ENCODE data around the gene BNIP3. TPM values are rescaled to one million over a fixed set of nuclear protein-coding genes. Genes with fewer than 3 reads are reported as not detected.

The BNIP3 gene
- total and polyA plus RNA-seq, 2 of the 8 experiments (the other 6 are each of a cell fraction or from before 2014, with no cell fraction given) = 25.8 to 58.9 TPM

GRCh38 chr10:131944412-131944811 lies 37.3 kb downstream of the BNIP3 start:
- no peak overlapping the region for H4K5ac ChIP-seq (ENCODE audit: insufficient read length, low read depth, low read length)
- DNase-seq (ENCODE audit: low read depth in 1 of 2, low spot score in 2 of 2) (no peak), FAIRE-seq (no peak)
- H3K4me2 ChIP-seq (ENCODE audit: insufficient read depth in 1 of 2, low read depth in 2 of 2, low read length in 2 of 2) = no peak overlapping the region
- no peaks in the 10 kb centered on the region for H3K27me3 ChIP-seq (replicated peaks in 1 of 4; ENCODE audit: control insufficient read depth in 3 of 4, extremely low read depth in 1 of 4, insufficient read depth in 3 of 4, low read length in 3 of 4)
- H3K4me3 ChIP-seq (ENCODE audit: extremely low read depth in 1 of 4, insufficient read depth in 2 of 4, low read depth in 3 of 4, low read length in 4 of 4) = no peak overlapping the region
- H3K27ac ChIP-seq (ENCODE audit: low read depth, low read length) = no peak overlapping the region
- H2AFZ ChIP-seq (ENCODE audit: low read length) = no peak overlapping the region
- H4K8ac ChIP-seq (ENCODE audit: extremely low read depth, insufficient read depth, low read length) = no peak overlapping the region
- H3K79me1 ChIP-seq (ENCODE audit: low read depth, low read length) = no peaks in the 10 kb centered on the region
- H2AK5ac ChIP-seq (ENCODE audit: low read depth, low read length) = no peak overlapping the region
- no peak overlapping the region for H3K14ac ChIP-seq (ENCODE audit: insufficient read length)
- WGBS, 2 experiments (ENCODE audit: extremely low coverage in 1 of 2, insufficient coverage in 1 of 2, insufficient read length in 1 of 2, insufficient replicate concordance in 2 of 2, low coverage in 1 of 2, low lambda C conversion rate in 2 of 2, missing lambda C conversion rate in 1 of 2) = 88% methylated on average over 4 of the region's 4 CpGs; no CpG with 5 or more reads in 1 of the 2 experiments
- H3K9ac ChIP-seq (replicated peaks in 1 of 4; ENCODE audit: extremely low read depth in 1 of 4, low read depth in 3 of 4, low read length in 3 of 4) = no peak overlapping the region
- no peak overlapping the region for H2BK5ac ChIP-seq (ENCODE audit: low read depth, low read length)
- H2BK120ac ChIP-seq (replicated peaks; ENCODE audit: low read depth, low read length) = no peak overlapping the region
- no peaks in the 10 kb centered on the region for H3K9me3 ChIP-seq (ENCODE audit: insufficient read depth in 2 of 2, low read depth in 1 of 2, low read length in 1 of 2)
- no peak overlapping the region for H3K56ac ChIP-seq (replicated peaks; ENCODE audit: insufficient read length, low read depth, low read length)
- H3K4ac ChIP-seq (replicated peaks; ENCODE audit: insufficient read length, low read depth, low read length) = no peak overlapping the region
- ChIA-PET CTCF (ENCODE audit: partially characterized antibody) (interaction anchor here (0.6 to 7.8 kb wide), 11 partner anchors 10 to 671 kb away, joined by 3 to 41 read pairs (median 12); no protein-coding TSS in a partner anchor), POLR2A (ENCODE audit: partially characterized antibody) (interaction anchor here (1.4 to 4.9 kb wide), 2 partner anchors 16 to 44 kb away, joined by 4 to 15 read pairs; no protein-coding TSS in a partner anchor)
- no peak overlapping the region for H4K91ac ChIP-seq (replicated peaks; ENCODE audit: insufficient read length, low read length)
- H3K36me3 ChIP-seq (ENCODE audit: control insufficient read depth in 2 of 4, insufficient read depth in 4 of 4, low read length in 3 of 4) = peaks cover 25 to 50% (median 46%) of the 10 kb centered on the region in 4 experiments
- H4K20me1 ChIP-seq (replicated peaks in 1 of 2; ENCODE audit: control insufficient read depth in 1 of 2, insufficient read depth in 2 of 2, low read length in 2 of 2) = peaks cover 7 to 12% of the 10 kb centered on the region in 2 experiments
- H3K79me2 ChIP-seq (ENCODE audit: control insufficient read depth in 1 of 2, insufficient read depth in 2 of 2, low read length in 2 of 2) = 0 out of 4 replicates have a peak, but pooled peaks cover 0 to 5% of the 10 kb centered on the region in 2 experiments
- no peaks in the 10 kb centered on the region; a peak in 2 of 7 replicates for H3K4me1 ChIP-seq (replicated peaks in 1 of 4; ENCODE audit: control insufficient read depth in 3 of 4, insufficient read depth in 4 of 4, low read length in 3 of 4)
- H2BK15ac ChIP-seq (ENCODE audit: low read length) = no peak overlapping the region
- H3K23ac ChIP-seq (ENCODE audit: insufficient read length) = no peak overlapping the region
- no peak overlapping the region for H3K18ac ChIP-seq (ENCODE audit: extremely low read depth, low read length)
- no peak overlapping the region for H2BK20ac ChIP-seq (ENCODE audit: low read length)
- no peak overlapping the region for H2BK12ac ChIP-seq (ENCODE audit: low read depth, low read length)
- no peaks in the 10 kb centered on the region for H3K23me2 ChIP-seq (ENCODE audit: low read depth, low read length)
- TF ChIP-seq SUZ12 (IDR thresholded peaks at IDR 0.05; ENCODE audit: low read length) = no peak
- TF ChIP-seq ATF3 (IDR thresholded peaks at IDR 0.05; ENCODE audit: insufficient read depth, low read depth, low read length) = no peak
- no peak for TF ChIP-seq HDAC6 (IDR thresholded peaks at IDR 0.05; ENCODE audit: low read depth, low read length)
- no peak for TF ChIP-seq BCL11A (IDR thresholded peaks at IDR 0.05; ENCODE audit: low read depth in 2 of 2, low read length in 2 of 2)
- TF ChIP-seq SP1 (IDR thresholded peaks at IDR 0.05; ENCODE audit: low read depth, low read length) = no peak
- TF ChIP-seq CHD1 (IDR thresholded peaks at IDR 0.05; ENCODE audit: low read depth, low read length) = no peak
- no peak for TF ChIP-seq RXRA (IDR thresholded peaks at IDR 0.05; ENCODE audit: insufficient read depth, low read depth, low read length)
- TF ChIP-seq EP300 (IDR thresholded peaks at IDR 0.05; ENCODE audit: borderline replicate concordance in 1 of 2, low read depth in 2 of 2, low read length in 2 of 2) = no peak
- no peak for TF ChIP-seq MAX (IDR thresholded peaks at IDR 0.05)
- TF ChIP-seq BACH1 (IDR thresholded peaks at IDR 0.05; ENCODE audit: low read length) = no peak
- TF ChIP-seq KDM4A (IDR thresholded peaks at IDR 0.05; ENCODE audit: low read depth, low read length, severe bottlenecking) = no peak
- no peak for TF ChIP-seq CREB1 (IDR thresholded peaks at IDR 0.05)
- no peak for TF ChIP-seq GABPA (IDR thresholded peaks at IDR 0.05; ENCODE audit: borderline replicate concordance, insufficient read depth, low read length)
- no peak for TF ChIP-seq SP4 (IDR thresholded peaks at IDR 0.05; ENCODE audit: low read length)
